ENCODE results near the gene UBQLN1. TPM values are rescaled to one million over a fixed set of nuclear protein-coding genes. Genes with fewer than 3 reads are reported as not detected.

UBQLN1 gene
- total and polyA plus RNA-seq, 2 donors (not counting 1 experiment from before 2014, with no cell fraction given), result 49.8 to 101 TPM

DNA sequence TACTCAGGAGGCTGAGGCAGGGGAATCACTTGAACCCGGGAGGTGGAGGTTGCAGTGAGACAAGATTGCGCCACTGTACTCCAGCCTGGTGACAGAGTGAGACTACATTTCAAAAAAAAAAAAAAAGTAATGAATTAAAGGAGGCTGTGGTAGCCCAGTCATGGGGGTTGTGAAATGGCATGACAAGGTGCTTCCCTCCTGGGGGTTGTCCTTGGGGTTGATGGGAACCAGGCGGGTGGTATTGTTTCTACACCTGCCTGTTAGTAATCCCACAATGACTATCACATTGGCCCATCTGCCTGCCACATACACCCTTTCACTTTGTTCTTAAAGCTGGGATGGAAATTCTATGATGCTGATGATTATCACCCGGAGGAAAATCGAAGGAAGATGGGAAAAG is 79.2 kb downstream of the UBQLN1 start:
- H3K4me3 ChIP-seq (ENCODE audit: control extremely low read depth in 1 of 5, extremely low read depth in 1 of 5, insufficient read depth in 1 of 5, low read depth in 2 of 5, low read length in 4 of 5), result no peak overlapping the region
- Mint-ChIP-seq H3K4me3 (no peak overlapping the region), H3K27ac (no peak overlapping the region), H3K27me3 (no peaks in the 10 kb centered on the region), H3K9me3 (ENCODE audit: insufficient read depth) (no peaks in the 10 kb centered on the region), H3K4me1 (peaks cover 15% of the 10 kb centered on the region)
- POLR2A ChIA-PET, result no interaction called here
- no peak overlapping the region for H2AFZ ChIP-seq (ENCODE audit: insufficient read depth, low read depth, low read length, poor library complexity, severe bottlenecking)
- no peak for ATAC-seq (ENCODE audit: low read depth)
- DNase-seq, result no peak
- intact Hi-C loops (cut with micrococcal nuclease), result no loop called here
- CTCF ChIA-PET, result no interaction called here
- WGBS (ENCODE audit: insufficient coverage), result 100% methylated on average over 2 of the region's 5 CpGs
- no peaks in the 10 kb centered on the region for H3K27me3 ChIP-seq (replicated peaks in 1 of 4; ENCODE audit: control extremely low read depth in 1 of 4, control insufficient read depth in 3 of 4, insufficient read depth in 4 of 4, low read length in 3 of 4)
- H3K9me3 ChIP-seq (ENCODE audit: control extremely low read depth in 1 of 3, control insufficient read depth in 2 of 3, insufficient read depth in 1 of 3, low read length in 2 of 3), result no peaks in the 10 kb centered on the region
- peaks cover 9 to 10% of the 10 kb centered on the region in 2 donors for H3K4me1 ChIP-seq (ENCODE audit: control insufficient read depth in 2 of 2, insufficient read depth in 2 of 2, low read length in 2 of 2)
- peaks cover 2% of the 10 kb centered on the region for H3K79me2 ChIP-seq (ENCODE audit: control insufficient read depth, insufficient read depth, low read length)
- H4K20me1 ChIP-seq (ENCODE audit: control insufficient read depth, insufficient read depth, low read length, poor library complexity, severe bottlenecking), result no peaks in the 10 kb centered on the region
- H3K36me3 ChIP-seq (replicated peaks in 1 of 2; ENCODE audit: control extremely low read depth in 1 of 2, control insufficient read depth in 1 of 2, extremely low read depth in 1 of 2, insufficient read depth in 2 of 2, low read length in 1 of 2), result peaks cover 0 to 13% of the 10 kb centered on the region in 2 experiments
- no peak overlapping the region for H3K9ac ChIP-seq (ENCODE audit: low read length)
- TF ChIP-seq EZH2 (IDR thresholded peaks at IDR 0.05; ENCODE audit: borderline replicate concordance, insufficient read depth, low read depth, low read length, poor library complexity, severe bottlenecking), result no peak
- no peak for TF ChIP-seq CTCF (IDR thresholded peaks at IDR 0.05)
- H3K4me2 ChIP-seq (replicated peaks; ENCODE audit: low read depth, low read length, poor library complexity, severe bottlenecking), result no peak overlapping the region
- H3K27ac ChIP-seq (ENCODE audit: low read length in 2 of 2), result no peak overlapping the region

- Mint-ChIP-seq H3K27me3 (no peaks in the 10 kb centered on the region), H3K9me3 (ENCODE audit: insufficient read depth) (no peaks in the 10 kb centered on the region), H3K4me1 (peaks cover 33% of the 10 kb centered on the region), H3K27ac (no peak overlapping the region), H3K4me3 (peak overlapping the region; percentile 6)
- H3K27me3 ChIP-seq (replicated peaks in 1 of 4; ENCODE audit: control extremely low read depth in 1 of 4, control insufficient read depth in 3 of 4, insufficient read depth in 4 of 4, low read length in 3 of 4), result no peaks in the 10 kb centered on the region
- H3K4me3 ChIP-seq (ENCODE audit: control extremely low read depth in 1 of 5, extremely low read depth in 1 of 5, insufficient read depth in 1 of 5, low read depth in 2 of 5, low read length in 4 of 5), result no peak overlapping the region
- TF ChIP-seq CTCF (IDR thresholded peaks at IDR 0.05) (no peak), EZH2 (IDR thresholded peaks at IDR 0.05; ENCODE audit: borderline replicate concordance, insufficient read depth, low read depth, low read length, poor library complexity, severe bottlenecking) (no peak)
- H3K36me3 ChIP-seq (replicated peaks in 1 of 2; ENCODE audit: control extremely low read depth in 1 of 2, control insufficient read depth in 1 of 2, extremely low read depth in 1 of 2, insufficient read depth in 2 of 2, low read length in 1 of 2), result peaks cover 0 to 13% of the 10 kb centered on the region in 2 experiments
- CTCF ChIA-PET, result interaction anchor here (2.5 kb wide), 1 partner anchor 23 kb away, joined by 13 read pairs; no protein-coding TSS in a partner anchor
- no peak overlapping the region for H2AFZ ChIP-seq (ENCODE audit: insufficient read depth, low read depth, low read length, poor library complexity, severe bottlenecking)
- intact Hi-C loops (cut with micrococcal nuclease), result no loop called here
- no peak for DNase-seq
- H3K4me1 ChIP-seq (ENCODE audit: control insufficient read depth in 2 of 2, insufficient read depth in 2 of 2, low read length in 2 of 2), result peaks cover 9 to 21% of the 10 kb centered on the region in 2 donors
- H3K9ac ChIP-seq (ENCODE audit: low read length), result no peak overlapping the region
- peaks cover 2% of the 10 kb centered on the region for H3K79me2 ChIP-seq (ENCODE audit: control insufficient read depth, insufficient read depth, low read length)
- POLR2A ChIA-PET, result no interaction called here
- ATAC-seq (ENCODE audit: low read depth), result no peak
- H3K9me3 ChIP-seq (ENCODE audit: control extremely low read depth in 1 of 3, control insufficient read depth in 2 of 3, insufficient read depth in 1 of 3, low read length in 2 of 3), result no peaks in the 10 kb centered on the region
- no peak overlapping the region for H3K27ac ChIP-seq (ENCODE audit: low read length in 2 of 2)
- no peak overlapping the region for H3K4me2 ChIP-seq (replicated peaks; ENCODE audit: low read depth, low read length, poor library complexity, severe bottlenecking)
- 95% methylated on average over 2 of the region's 3 CpGs for WGBS (ENCODE audit: insufficient coverage)
- no peaks in the 10 kb centered on the region for H4K20me1 ChIP-seq (ENCODE audit: control insufficient read depth, insufficient read depth, low read length, poor library complexity, severe bottlenecking)
These were observed 82.6 kb downstream of the UBQLN1 start for GRCh38 chr9:83625178-83625577.

All from B cell (primary cell).